Measurements from ENCODE around the gene POU5F1.

The POU5F1 gene

GRCh38 chr6:31125586-31126363, 44.7 kb downstream of the POU5F1 start:
- no peak for TF ChIP-seq POLR2AphosphoS5 (IDR thresholded peaks at IDR 0.05; ENCODE audit: low read depth, low read length)
- no peak for TF ChIP-seq FOXP2 (optimal IDR thresholded peaks at IDR 0.05; ENCODE audit: borderline replicate concordance, extremely low read depth, extremely low read length, insufficient read depth)
- no peak for TF ChIP-seq TAF1 (IDR thresholded peaks at IDR 0.05; ENCODE audit: borderline replicate concordance, insufficient read depth, low read length)
- TF ChIP-seq REST (IDR thresholded peaks at IDR 0.05; ENCODE audit: insufficient read depth in 1 of 2, low read depth in 2 of 2, low read length in 2 of 2), result no peak
- no peak for TF ChIP-seq SIN3A (IDR thresholded peaks at IDR 0.05; ENCODE audit: borderline replicate concordance, insufficient read depth, low read length)

- TF ChIP-seq TAF1 (IDR thresholded peaks at IDR 0.05; ENCODE audit: borderline replicate concordance, insufficient read depth, low read length) (no peak), FOXP2 (optimal IDR thresholded peaks at IDR 0.05; ENCODE audit: borderline replicate concordance, extremely low read depth, extremely low read length, insufficient read depth) (no peak), POLR2AphosphoS5 (IDR thresholded peaks at IDR 0.05; ENCODE audit: low read depth, low read length) (no peak), SIN3A (IDR thresholded peaks at IDR 0.05; ENCODE audit: borderline replicate concordance, insufficient read depth, low read length) (no peak), REST (IDR thresholded peaks at IDR 0.05; ENCODE audit: insufficient read depth in 1 of 2, low read depth in 2 of 2, low read length in 2 of 2) (no peak)
Observed at GRCh38 chr6:31125162-31125561, 45.3 kb downstream of the POU5F1 start.

- TF ChIP-seq TAF1 (IDR thresholded peaks at IDR 0.05; ENCODE audit: borderline replicate concordance, insufficient read depth, low read length) (no peak), REST (IDR thresholded peaks at IDR 0.05; ENCODE audit: insufficient read depth in 1 of 2, low read depth in 2 of 2, low read length in 2 of 2) (no peak), FOXP2 (optimal IDR thresholded peaks at IDR 0.05; ENCODE audit: borderline replicate concordance, extremely low read depth, extremely low read length, insufficient read depth) (no peak), SIN3A (IDR thresholded peaks at IDR 0.05; ENCODE audit: borderline replicate concordance, insufficient read depth, low read length) (no peak), POLR2AphosphoS5 (IDR thresholded peaks at IDR 0.05; ENCODE audit: low read depth, low read length) (no peak)
Observed at GRCh38 chr6:31122791-31123706, 47.4 kb downstream of the POU5F1 start.

GRCh38 chr6:31121131-31121790, 49.2 kb downstream of the POU5F1 start:
- TF ChIP-seq FOXP2 (optimal IDR thresholded peaks at IDR 0.05; ENCODE audit: borderline replicate concordance, extremely low read depth, extremely low read length, insufficient read depth) (no peak), POLR2AphosphoS5 (IDR thresholded peaks at IDR 0.05; ENCODE audit: low read depth, low read length) (no peak), SIN3A (IDR thresholded peaks at IDR 0.05; ENCODE audit: borderline replicate concordance, insufficient read depth, low read length) (no peak), TAF1 (IDR thresholded peaks at IDR 0.05; ENCODE audit: borderline replicate concordance, insufficient read depth, low read length) (no peak), REST (IDR thresholded peaks at IDR 0.05; ENCODE audit: insufficient read depth in 1 of 2, low read depth in 2 of 2, low read length in 2 of 2) (no peak)
